Thyroid gland (tissue), 4 donors: ENCODE results near the gene SCRN2.

Source experiments
- POLR2A ChIP-seq, 2 donors: fragments of 450-650 bp; IDR thresholded peaks; one replicate each; pipeline ENCODE4 v1.6.1; 2017; ENCODE audit warnings: antibody characterized with exemption in 2 of 2, mild to moderate bottlenecking in 2 of 2, moderate library complexity in 1 of 2
- TF ChIP-seq, protein P1 (sequence below), 6 experiments: fragments of 200-600 bp in 3 of 6; fragments of 450-650 bp in 3 of 6; sonication (generic) in 3 of 6; IDR thresholded peaks; one replicate each; pipeline ENCODE4 v1.5.1; 2016 to 2019; ENCODE audit warnings: antibody characterized with exemption in 6 of 6, mild to moderate bottlenecking in 2 of 6, inconsistent platforms in 1 of 6, moderate library complexity in 1 of 6

DNA sequence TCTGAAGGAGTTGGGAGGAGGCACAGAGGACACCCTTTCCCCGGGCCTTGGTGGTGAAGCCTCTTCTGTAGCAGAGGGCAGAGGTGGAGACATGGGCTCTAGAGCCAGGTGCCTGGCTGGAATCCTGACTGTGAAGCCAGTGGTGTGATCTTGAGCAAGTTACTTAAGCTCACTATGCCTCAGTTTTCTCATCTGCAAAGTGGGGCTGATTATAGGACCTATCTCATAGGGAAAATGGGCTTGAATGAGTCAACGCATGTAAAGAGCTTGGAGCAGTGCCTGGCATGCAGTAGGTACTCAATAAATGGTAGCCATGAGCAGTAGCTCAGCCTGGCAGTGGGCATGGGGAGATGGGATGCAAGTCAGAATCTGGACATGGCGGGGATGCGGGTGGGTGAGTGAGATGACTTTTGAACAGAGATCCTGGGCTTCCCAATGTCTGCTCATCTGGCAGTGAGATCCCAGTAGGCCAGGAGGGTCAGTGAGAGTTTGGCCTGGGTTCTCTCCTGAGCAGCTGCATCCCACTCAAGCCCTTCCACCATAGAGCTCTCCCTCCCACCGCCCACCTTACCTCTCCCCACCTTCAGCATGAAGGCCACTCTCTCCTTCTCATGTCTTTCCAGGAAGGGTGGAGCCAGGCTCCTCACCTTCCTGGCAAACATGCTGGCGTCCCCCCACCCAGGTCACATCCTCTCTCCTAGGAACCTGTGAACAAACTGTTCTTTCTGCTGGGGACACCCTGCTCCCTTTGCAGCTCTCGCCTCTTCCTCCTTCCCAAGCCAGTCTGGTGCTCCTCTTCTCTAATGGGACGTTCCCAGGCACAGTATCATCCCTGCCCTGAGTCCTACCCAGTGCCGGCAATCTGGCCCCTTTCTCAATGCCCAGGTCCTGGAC, 41.9 kb upstream of the SCRN2 start:
- TF ChIP-seq, protein P1, sequence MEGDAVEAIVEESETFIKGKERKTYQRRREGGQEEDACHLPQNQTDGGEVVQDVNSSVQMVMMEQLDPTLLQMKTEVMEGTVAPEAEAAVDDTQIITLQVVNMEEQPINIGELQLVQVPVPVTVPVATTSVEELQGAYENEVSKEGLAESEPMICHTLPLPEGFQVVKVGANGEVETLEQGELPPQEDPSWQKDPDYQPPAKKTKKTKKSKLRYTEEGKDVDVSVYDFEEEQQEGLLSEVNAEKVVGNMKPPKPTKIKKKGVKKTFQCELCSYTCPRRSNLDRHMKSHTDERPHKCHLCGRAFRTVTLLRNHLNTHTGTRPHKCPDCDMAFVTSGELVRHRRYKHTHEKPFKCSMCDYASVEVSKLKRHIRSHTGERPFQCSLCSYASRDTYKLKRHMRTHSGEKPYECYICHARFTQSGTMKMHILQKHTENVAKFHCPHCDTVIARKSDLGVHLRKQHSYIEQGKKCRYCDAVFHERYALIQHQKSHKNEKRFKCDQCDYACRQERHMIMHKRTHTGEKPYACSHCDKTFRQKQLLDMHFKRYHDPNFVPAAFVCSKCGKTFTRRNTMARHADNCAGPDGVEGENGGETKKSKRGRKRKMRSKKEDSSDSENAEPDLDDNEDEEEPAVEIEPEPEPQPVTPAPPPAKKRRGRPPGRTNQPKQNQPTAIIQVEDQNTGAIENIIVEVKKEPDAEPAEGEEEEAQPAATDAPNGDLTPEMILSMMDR (IDR thresholded peaks at IDR 0.05): no peak
- no peak for TF ChIP-seq POLR2A (IDR thresholded peaks at IDR 0.05)
